Mucosa of rectum (tissue), 2 donors: ENCODE measurements around the gene AP3S2.
"Not testable (repeated sequence)": the region's sequence is repeated elsewhere in the genome, so short reads cannot be mapped to it uniquely, and the experiment has no call there.

Source experiments
- H3K27ac ChIP-seq, 2 donors: one replicate each; pipeline ENCODE4 v1.7.0; 2013; ENCODE audit warnings: inconsistent platforms in 2 of 2, low read depth in 2 of 2, low read length in 2 of 2
- H3K27me3 ChIP-seq, 2 donors: one replicate each; pipeline ENCODE4 v1.7.0; 2013; ENCODE audit warnings: low read length in 2 of 2; ENCODE audit not compliant: control insufficient read depth in 2 of 2, insufficient read depth in 2 of 2
- H3K36me3 ChIP-seq, 2 donors: one replicate each; pipeline ENCODE4 v1.7.0; 2013; ENCODE audit warnings: low read length in 2 of 2; ENCODE audit not compliant: control insufficient read depth in 2 of 2, insufficient read depth in 2 of 2
- H3K4me1 ChIP-seq, 2 donors: one replicate each; pipeline ENCODE4 v1.7.0; 2013; ENCODE audit warnings: low read length in 2 of 2, mild to moderate bottlenecking in 1 of 2; ENCODE audit not compliant: control insufficient read depth in 2 of 2, insufficient read depth in 2 of 2
- H3K4me3 ChIP-seq, 2 donors: one replicate each; pipeline ENCODE4 v1.7.0; 2013; ENCODE audit warnings: low read length in 2 of 2
- H3K9ac ChIP-seq, 2 donors: one replicate each; pipeline ENCODE4 v1.7.0; 2013; ENCODE audit warnings: low read length in 2 of 2, low read depth in 1 of 2, mild to moderate bottlenecking in 1 of 2
- H3K9me3 ChIP-seq, 2 donors: one replicate each; pipeline ENCODE4 v1.7.0; 2013; ENCODE audit warnings: low read length in 2 of 2; ENCODE audit not compliant: control insufficient read depth in 2 of 2
- donor health status: healthy.
- donor health status: Normal muscosa, but diverticular disease.

The AP3S2 gene

DNA sequence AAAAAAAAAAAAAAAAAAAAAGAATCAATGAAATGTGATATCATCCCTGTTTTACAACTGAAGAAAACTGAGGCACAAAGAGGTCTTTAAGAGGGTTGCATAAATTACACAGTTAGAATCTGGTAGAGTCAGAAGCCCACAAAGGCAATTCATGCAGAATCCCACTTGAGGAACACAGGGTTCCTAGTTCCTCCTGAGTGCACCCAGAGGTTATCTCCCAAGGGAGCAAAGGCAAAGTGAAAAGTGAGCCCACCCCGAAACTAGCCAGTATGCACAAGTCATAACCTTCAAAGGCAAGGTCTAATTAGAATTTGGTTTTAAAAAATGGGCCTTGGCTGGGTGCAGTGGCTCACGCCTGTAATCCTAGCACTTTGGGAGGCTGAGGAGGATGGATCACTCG is 37.8 kb downstream of the AP3S2 start:
- Histone ChIP-seq H3K9me3 (no peaks in the 10 kb centered on the region), H3K4me1 (peaks cover 26 to 51% of the 10 kb centered on the region in 2 donors), H3K4me3 (no peak overlapping the region), H3K27me3 (no peaks in the 10 kb centered on the region), H3K27ac (peak overlapping the region; percentile 0 to 27), H3K36me3 (peaks cover 0 to 13% of the 10 kb centered on the region in 2 donors), H3K9ac (no peak overlapping the region)

DNA sequence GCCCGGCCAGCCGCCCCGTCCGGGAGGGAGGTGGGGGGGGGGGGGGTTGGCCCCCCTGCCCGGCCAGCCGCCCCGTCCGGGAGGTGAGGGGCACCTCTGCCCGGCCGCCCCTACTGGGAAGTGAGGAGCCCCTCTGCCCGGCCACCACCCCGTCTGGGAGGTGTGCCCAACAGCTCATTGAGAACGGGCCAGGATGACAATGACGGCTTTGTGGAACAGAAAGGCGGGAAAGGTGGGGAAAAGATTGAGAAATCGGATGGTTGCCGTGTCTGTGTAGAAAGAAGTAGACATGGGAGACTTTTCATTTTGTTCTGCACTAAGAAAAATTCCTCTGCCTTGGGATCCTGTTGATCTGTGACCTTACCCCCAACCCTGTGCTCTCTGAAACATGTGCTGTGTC is 38.9 kb downstream of the AP3S2 start:
- H3K27ac ChIP-seq, H3K9me3 ChIP-seq, H3K27me3 ChIP-seq, H3K4me3 ChIP-seq, H3K9ac ChIP-seq: not testable (repeated sequence)
- Histone ChIP-seq H3K36me3 (peaks cover 0 to 10% of the 10 kb centered on the region in 2 donors), H3K4me1 (peaks cover 20 to 50% of the 10 kb centered on the region in 2 donors)

DNA sequence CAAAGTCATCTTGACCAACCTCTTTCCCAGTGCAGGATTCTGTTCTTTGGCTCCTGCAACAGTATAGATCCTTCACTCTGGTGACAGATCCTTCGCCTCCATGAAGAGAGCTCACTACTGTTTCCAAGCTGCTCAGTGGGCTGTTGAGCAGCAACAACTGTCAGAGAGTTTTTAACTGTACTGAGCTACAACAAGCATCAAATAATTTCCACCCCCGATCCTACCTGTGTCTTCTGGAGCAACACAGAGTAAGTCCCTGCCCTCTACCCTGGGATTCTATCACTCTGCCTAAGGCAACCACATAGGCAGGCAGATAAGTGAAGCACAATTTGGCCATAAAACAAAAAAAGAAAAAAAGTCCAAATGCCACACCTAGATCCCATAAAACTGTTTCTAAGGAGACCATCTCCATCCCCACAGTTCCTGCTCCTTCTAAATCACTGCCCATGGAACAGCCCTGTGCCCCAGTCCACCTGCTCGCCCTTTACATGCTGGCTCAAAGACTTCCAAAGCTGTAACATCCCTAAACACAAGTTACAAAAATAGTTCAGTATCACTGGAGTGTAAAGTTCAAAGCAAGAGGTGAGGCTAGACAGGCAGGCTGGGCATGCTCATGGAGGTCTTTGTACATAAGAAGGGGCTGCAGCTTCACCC is 41.3 kb downstream of the AP3S2 start:
- Histone ChIP-seq H3K4me3 (peak overlapping the region; percentile 26 to 73), H3K4me1 (peaks cover 13 to 56% of the 10 kb centered on the region in 2 donors), H3K36me3 (peaks cover 0 to 9% of the 10 kb centered on the region in 2 donors), H3K27me3 (no peaks in the 10 kb centered on the region), H3K27ac (peak overlapping the region; percentile 80 to 85), H3K9ac (peak overlapping the region; percentile 14 to 76), H3K9me3 (no peaks in the 10 kb centered on the region)

DNA sequence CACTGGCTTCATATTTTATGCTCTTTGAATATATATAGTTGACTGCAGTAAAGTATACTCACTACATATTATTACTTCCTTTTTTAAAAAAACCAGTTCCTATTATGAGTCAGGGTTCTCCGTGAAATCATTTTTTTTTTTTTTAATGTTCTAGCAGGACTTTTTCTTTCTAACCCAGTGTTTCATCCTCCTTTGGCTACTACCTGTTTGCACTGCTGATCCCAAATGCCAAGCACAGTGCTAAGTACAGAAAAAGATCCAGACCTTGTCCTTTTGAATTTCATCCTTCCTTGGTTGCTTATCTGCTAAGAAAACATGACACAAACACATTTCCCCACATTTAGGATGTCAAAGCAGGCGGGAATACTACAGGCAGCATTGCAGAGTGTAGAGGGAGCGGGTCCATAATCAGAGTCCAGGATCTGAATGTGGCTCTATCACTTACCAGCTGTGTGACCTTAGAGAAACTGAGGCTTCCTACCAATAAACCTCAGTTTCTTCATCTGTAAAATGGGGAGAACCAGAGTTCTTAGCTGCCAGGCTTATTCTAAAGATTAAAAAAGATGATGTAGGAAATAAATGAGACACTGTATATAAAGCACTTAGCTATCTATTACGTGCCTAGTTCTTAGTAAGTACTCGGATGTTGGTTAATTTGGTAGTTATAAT is 42.0 kb downstream of the AP3S2 start:
- H3K9ac ChIP-seq = peak overlapping the region; percentile 18 to 76
- H3K9me3 ChIP-seq = no peaks in the 10 kb centered on the region
- H3K27ac ChIP-seq = peak overlapping the region; percentile 80 to 85
- H3K36me3 ChIP-seq = peaks cover 0 to 9% of the 10 kb centered on the region in 2 donors
- H3K27me3 ChIP-seq = no peaks in the 10 kb centered on the region
- peak overlapping the region; percentile 36 to 73 for H3K4me3 ChIP-seq
- peaks cover 9 to 49% of the 10 kb centered on the region in 2 donors for H3K4me1 ChIP-seq

DNA sequence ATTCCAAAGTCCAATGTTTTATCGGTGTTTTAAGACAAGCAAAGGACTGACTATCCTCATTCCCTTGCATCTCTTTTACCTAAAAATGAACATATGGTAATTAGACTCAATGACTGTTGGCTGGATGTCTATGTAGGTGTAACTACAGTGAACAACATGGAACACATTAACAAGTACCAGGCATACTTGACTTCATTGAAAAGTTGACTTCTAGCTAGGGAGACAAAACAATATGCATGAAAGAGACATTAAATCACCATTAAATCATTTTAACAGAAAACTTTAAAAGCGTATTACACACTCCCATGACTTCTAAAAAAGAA is 44.9 kb downstream of the AP3S2 start:
- Histone ChIP-seq H3K27me3 (no peaks in the 10 kb centered on the region), H3K9ac (peak overlapping the region in 1 of 2 donors; percentile 34), H3K4me1 (peaks cover 4 to 55% of the 10 kb centered on the region in 2 donors), H3K9me3 (no peaks in the 10 kb centered on the region), H3K4me3 (no peak overlapping the region), H3K36me3 (peaks cover 0 to 11% of the 10 kb centered on the region in 2 donors), H3K27ac (peak overlapping the region; percentile 4 to 52)

DNA sequence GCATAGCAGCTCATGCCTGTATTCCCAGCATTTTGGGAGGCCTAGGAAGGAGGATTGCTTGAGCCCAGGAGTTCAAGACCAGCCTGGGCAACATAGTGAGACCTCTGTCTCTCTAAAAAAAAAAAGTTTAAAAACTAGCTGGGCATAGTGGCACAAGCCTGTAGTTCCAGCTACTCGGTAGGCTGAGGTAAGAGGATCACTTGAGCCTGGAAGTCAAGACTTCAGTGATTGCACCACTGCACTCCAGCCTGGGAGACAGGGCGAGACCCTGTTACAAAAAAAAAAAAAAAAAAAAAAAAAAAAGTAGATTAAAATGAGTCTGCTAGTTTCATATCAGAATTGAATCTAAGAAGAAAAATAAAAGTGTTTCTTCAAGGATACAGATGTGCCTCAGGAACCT is 46.7 kb downstream of the AP3S2 start:
- H3K9me3 ChIP-seq = no peaks in the 10 kb centered on the region
- H3K9ac ChIP-seq = no peak overlapping the region
- no peaks in the 10 kb centered on the region for H3K27me3 ChIP-seq
- H3K4me3 ChIP-seq = no peak overlapping the region
- peaks cover 4 to 44% of the 10 kb centered on the region in 2 donors for H3K4me1 ChIP-seq
- no peak overlapping the region for H3K27ac ChIP-seq
- H3K36me3 ChIP-seq = peaks cover 0 to 8% of the 10 kb centered on the region in 2 donors

DNA sequence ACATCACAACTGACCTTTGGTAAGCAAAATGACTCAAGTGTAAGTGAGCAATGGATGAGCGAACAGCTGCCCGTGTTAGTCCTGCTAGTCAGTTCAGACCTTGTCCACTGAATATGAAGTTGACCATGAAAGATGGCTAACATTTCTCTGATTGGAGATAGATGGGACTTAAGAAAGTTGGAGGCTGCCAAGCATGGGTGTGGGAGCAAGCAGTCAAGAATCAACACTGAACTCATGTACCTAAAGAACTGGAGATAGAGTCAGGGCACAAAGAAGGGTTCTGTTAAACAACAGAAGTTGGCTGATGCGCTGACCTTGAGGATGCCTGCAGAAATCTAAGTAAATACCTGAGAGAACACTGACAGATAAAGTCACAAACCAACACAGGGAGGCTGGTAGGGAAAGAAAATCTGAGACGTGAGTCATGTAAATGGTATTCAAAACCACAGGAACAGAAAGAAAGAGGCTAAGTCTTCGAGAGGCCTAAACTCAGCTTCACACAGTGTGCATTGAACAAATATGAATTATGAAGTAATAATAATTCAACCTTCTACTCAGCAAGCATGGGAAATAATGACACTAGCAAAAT is 48.4 kb downstream of the AP3S2 start:
- Histone ChIP-seq H3K4me3 (no peak overlapping the region), H3K9ac (no peak overlapping the region), H3K27me3 (no peaks in the 10 kb centered on the region), H3K9me3 (no peaks in the 10 kb centered on the region), H3K36me3 (peaks cover 0 to 13% of the 10 kb centered on the region in 2 donors), H3K4me1 (peaks cover 0 to 31% of the 10 kb centered on the region in 2 donors), H3K27ac (peak overlapping the region; percentile 32 to 55)

DNA sequence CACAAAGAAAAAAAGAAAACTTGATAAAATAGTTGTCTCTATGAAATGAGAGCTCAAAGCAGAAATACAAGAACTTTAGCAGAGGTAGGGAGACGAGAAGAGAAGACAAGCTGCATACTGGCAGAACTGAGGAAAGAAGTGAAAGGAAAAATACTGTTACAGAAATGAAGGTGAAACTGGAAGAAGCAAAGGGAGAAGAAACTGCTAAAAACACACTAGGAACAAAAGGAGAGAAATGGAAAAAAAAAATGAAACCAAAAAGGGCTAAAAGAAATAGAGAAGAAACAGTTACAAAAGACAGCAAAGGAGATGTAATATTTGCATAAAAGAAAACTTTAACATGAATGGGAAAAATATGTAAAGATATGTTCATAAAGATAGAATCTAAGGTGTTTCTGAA is 51.8 kb downstream of the AP3S2 start:
- H3K4me3 ChIP-seq = no peak overlapping the region
- H3K27me3 ChIP-seq = no peaks in the 10 kb centered on the region
- peaks cover 0 to 16% of the 10 kb centered on the region in 2 donors for H3K4me1 ChIP-seq
- no peaks in the 10 kb centered on the region for H3K9me3 ChIP-seq
- peaks cover 17 to 31% of the 10 kb centered on the region in 2 donors for H3K36me3 ChIP-seq
- H3K27ac ChIP-seq = no peak overlapping the region
- no peak overlapping the region for H3K9ac ChIP-seq

DNA sequence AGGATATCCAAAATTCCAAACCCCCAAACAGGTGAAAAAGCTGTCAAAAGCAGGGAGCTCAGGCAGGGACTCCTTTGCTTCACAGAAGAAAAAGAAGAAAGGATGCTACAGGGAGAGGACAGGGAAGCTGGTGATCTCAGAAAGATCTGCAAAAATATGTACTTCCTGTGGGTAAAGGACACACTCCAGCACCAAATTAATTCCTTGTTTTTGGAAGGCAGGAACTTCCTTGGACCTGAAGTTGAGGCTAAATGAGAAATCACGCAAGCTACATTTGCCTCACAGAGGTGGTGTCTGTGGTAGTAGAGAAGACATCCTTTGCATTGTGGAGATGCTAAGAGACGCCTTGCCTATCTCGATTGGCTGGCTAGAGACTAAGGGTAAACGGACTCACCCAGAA is 52.5 kb downstream of the AP3S2 start:
- Histone ChIP-seq H3K27ac (no peak overlapping the region), H3K36me3 (peaks cover 24 to 37% of the 10 kb centered on the region in 2 donors), H3K9ac (no peak overlapping the region), H3K9me3 (no peaks in the 10 kb centered on the region), H3K27me3 (no peaks in the 10 kb centered on the region), H3K4me3 (no peak overlapping the region), H3K4me1 (peaks cover 0 to 16% of the 10 kb centered on the region in 2 donors)

DNA sequence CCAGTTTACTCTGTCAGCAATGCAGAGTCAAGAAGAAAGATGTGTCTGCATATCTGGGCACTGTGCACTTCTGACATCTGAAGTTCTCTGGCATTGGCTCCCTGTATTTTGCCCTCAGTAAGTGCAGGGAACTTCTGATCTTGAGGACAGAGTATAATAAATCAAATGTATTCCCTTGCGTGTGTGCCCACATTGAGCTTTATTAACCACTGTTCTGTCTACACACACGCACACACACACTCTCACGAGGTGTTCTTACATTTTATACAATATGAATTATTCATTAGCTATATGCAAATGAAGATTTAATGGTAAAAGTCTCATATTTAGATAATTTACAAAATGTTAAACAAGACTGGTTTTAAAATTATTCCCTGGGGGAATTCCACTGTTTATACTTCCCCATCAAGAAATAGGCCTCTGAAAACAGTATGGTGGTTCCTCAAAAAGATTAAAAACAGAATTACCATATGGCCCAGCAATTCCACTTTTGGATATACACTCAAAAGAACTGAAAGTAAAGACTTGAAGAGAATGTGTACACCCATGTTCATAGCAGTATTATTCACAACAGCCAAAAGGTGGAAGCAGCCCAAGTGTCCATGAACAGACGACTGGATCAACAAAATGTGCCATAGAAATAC is 54.5 kb downstream of the AP3S2 start:
- Histone ChIP-seq H3K27ac (no peak overlapping the region), H3K27me3 (no peaks in the 10 kb centered on the region), H3K4me3 (no peak overlapping the region), H3K36me3 (peaks cover 37 to 51% of the 10 kb centered on the region in 2 donors), H3K4me1 (peaks cover 0 to 7% of the 10 kb centered on the region in 2 donors), H3K9ac (no peak overlapping the region), H3K9me3 (no peaks in the 10 kb centered on the region)
